GM23248 (cell line): ENCODE measurements around the gene SPATA4. TPM values are rescaled to one million over a fixed set of nuclear protein-coding genes. Genes with fewer than 3 reads are reported as not detected.

Source experiments
- DNase-seq: peaks from one replicate; pipeline ENCODE4 v3.0.0-alpha.2; 2015
- H2AFZ ChIP-seq: fragments of 200-600 bp; sonication (generic); 2 replicates; pipeline ENCODE4 v1.6.1; 2016; ENCODE audit warnings: antibody characterized with exemption
- H3F3A ChIP-seq: fragments of 200-600 bp; sonication (generic); 2 replicates; pipeline ENCODE4 v1.6.1; 2016; ENCODE audit warnings: mild to moderate bottlenecking, antibody characterized with exemption, mixed run types; ENCODE audit not compliant: insufficient read depth
- H3K27ac ChIP-seq: fragments of 200-600 bp; sonication (generic); 2 replicates; pipeline ENCODE4 v1.5.1; 2016; ENCODE audit warnings: mild to moderate bottlenecking
- H3K27me3 ChIP-seq: fragments of 200-600 bp; sonication (generic); replicated peaks from 2 replicates; pipeline ENCODE4 v1.6.1; 2016; ENCODE audit warnings: mild to moderate bottlenecking; ENCODE audit not compliant: insufficient read depth
- H3K36me3 ChIP-seq: fragments of 200-600 bp; sonication (generic); 2 replicates; pipeline ENCODE4 v1.6.1; 2016; ENCODE audit warnings: low read depth, mild to moderate bottlenecking
- H3K4me1 ChIP-seq: fragments of 200-600 bp; sonication (generic); 2 replicates; pipeline ENCODE4 v1.6.1; 2016; ENCODE audit warnings: mild to moderate bottlenecking; ENCODE audit not compliant: insufficient read depth
- H3K4me2 ChIP-seq: fragments of 200-600 bp; sonication (generic); one replicate; pipeline ENCODE4 v1.6.1; 2016; ENCODE audit warnings: mild to moderate bottlenecking; ENCODE audit not compliant: unreplicated experiment
- H3K4me3 ChIP-seq: fragments of 200-600 bp; sonication (generic); 2 replicates; pipeline ENCODE4 v1.5.1; 2016; ENCODE audit warnings: mild to moderate bottlenecking
- H3K79me2 ChIP-seq: fragments of 200-600 bp; sonication (generic); 2 replicates; pipeline ENCODE4 v1.6.1; 2016; ENCODE audit warnings: mild to moderate bottlenecking; ENCODE audit not compliant: insufficient read depth
- H3K9ac ChIP-seq: fragments of 200-600 bp; sonication (generic); 2 replicates; pipeline ENCODE4 v1.6.1; 2016; ENCODE audit warnings: mild to moderate bottlenecking
- H3K9me2 ChIP-seq: fragments of 200-600 bp; sonication (generic); 2 replicates; pipeline ENCODE4 v1.6.1; 2016; ENCODE audit warnings: mixed run types, mild to moderate bottlenecking, moderate library complexity; ENCODE audit not compliant: insufficient read depth
- H3K9me3 ChIP-seq: fragments of 200-600 bp; sonication (generic); one replicate; pipeline ENCODE4 v1.6.1; 2017; ENCODE audit warnings: low read depth
- H4K20me1 ChIP-seq: fragments of 200-600 bp; sonication (generic); 2 replicates; pipeline ENCODE4 v1.6.0; 2016; ENCODE audit not compliant: insufficient read depth
- EZH2 ChIP-seq: fragments of 200-600 bp; sonication (generic); IDR thresholded peaks from 2 replicates; pipeline ENCODE4 v1.6.1; 2018; ENCODE audit warnings: antibody characterized with exemption, mild to moderate bottlenecking; ENCODE audit not compliant: insufficient read depth, poor library complexity, severe bottlenecking
- EZH2phosphoT487 ChIP-seq: fragments of 200-600 bp; sonication (generic); IDR thresholded peaks from 2 replicates; pipeline ENCODE4 v1.6.1; 2018; ENCODE audit warnings: antibody characterized with exemption, moderate library complexity, mild to moderate bottlenecking, low read depth; ENCODE audit not compliant: insufficient read depth
- WGBS, 2 experiments: methylation state at CpG; one replicate each; pipeline ENCODE4 v1.1.6; 2015 to 2017; ENCODE audit warnings: low lambda C conversion rate in 2 of 2, low coverage in 1 of 2; ENCODE audit errors: missing lambda C conversion rate in 2 of 2; 5-methylcytosine and 5-hydroxymethylcytosine counted together
- in situ Hi-C: fragments of 300-500 bp; cut with MboI; formaldehyde crosslinking; loops from 2 replicates; pipeline ENCODE4 v1.15.0; 2020
- polyA plus RNA-seq: library from polyadenylated mRNA; unstranded; fragments of >200 nt; fragmentation: Nextera tagmentation; extraction: Ambion mirVana; gene quantifications from 2 replicates; pipeline ENCODE4 v1.2.1, GENCODE V29; 2016
- total RNA-seq: library from RNA; depleted of rRNA; stranded (reverse); fragments of >200 nt; shearing (Covaris generic); gene quantifications from 2 replicates; pipeline ENCODE4 v1.2.3, GENCODE V29; 2014; rRNA removed

The SPATA4 gene
- not detected in 2 replicates for total RNA-seq
- 0.73 and 0.90 TPM in 2 replicates for polyA plus RNA-seq

DNA sequence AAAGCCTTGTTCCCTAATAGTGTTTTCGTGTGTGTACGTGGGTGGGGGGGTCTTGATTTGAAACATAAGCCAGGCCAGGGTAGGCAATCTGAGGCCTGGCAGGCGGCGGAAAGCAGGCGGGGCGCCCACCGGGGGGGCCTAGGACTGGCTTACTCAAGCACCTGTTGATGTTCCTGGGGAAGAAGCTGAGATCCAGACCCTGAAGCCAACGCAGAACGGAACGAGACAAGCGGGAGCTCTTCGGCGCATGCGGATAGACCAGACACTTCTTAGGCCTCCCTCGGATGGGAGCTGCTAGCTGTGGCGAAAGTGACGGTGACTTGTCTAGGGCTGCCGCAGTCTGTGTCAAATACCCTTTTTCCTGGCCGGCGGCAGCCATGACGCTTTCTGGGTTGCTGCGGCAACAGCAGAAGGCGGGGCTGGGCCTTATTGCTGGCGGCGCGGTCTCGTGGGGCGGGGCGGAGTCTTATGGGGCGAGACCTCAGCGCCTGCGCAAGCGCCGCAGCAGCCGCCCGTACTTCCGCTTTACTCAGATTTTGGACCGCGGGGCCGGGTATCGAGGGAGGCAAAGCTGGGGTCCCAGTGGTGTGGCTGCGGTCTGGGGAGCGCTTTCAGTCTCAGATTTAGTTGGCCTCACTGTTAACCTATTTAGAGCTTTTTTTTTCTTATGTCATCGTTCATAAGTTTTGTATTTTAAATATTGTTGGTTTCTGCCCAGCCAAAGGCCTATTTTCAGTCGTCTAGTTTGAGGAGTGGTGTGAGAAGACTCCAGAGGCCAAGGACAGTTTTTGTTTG lies at the start of gene SPATA4:
Gene SPATA4 (minus strand): TSS at position 402 of the 795 bp plus-strand sequence. CDS start 23 bp downstream, at position 379.
- Histone ChIP-seq H3K9me2 (no peaks in the 10 kb centered on the region), H3K36me3 (no peaks in the 10 kb centered on the region), H3K9ac (peak within 1 kb of the TSS; percentile 87), H3F3A (peaks cover 30% of the 10 kb centered on the region), H3K4me1 (peaks cover 43% of the 10 kb centered on the region), H2AFZ (peak within 1 kb of the TSS; percentile 98), H3K9me3 (no peaks in the 10 kb centered on the region), H3K4me2 (peak within 1 kb of the TSS; percentile 84), H3K4me3 (peak within 1 kb of the TSS; percentile 78), H3K27me3 (no peaks in the 10 kb centered on the region), H4K20me1 (no peaks in the 10 kb centered on the region), H3K27ac (peak within 1 kb of the TSS; percentile 98), H3K79me2 (no peaks in the 10 kb centered on the region)
- in situ Hi-C loops, result no loop called here
- WGBS, 2 experiments, result 1 to 2% methylated on average over 41 to 44 of the region's 45 CpGs
- peak; percentile 98 for DNase-seq
- TF ChIP-seq EZH2phosphoT487, result no peak
- TF ChIP-seq EZH2, result no peak

DNA sequence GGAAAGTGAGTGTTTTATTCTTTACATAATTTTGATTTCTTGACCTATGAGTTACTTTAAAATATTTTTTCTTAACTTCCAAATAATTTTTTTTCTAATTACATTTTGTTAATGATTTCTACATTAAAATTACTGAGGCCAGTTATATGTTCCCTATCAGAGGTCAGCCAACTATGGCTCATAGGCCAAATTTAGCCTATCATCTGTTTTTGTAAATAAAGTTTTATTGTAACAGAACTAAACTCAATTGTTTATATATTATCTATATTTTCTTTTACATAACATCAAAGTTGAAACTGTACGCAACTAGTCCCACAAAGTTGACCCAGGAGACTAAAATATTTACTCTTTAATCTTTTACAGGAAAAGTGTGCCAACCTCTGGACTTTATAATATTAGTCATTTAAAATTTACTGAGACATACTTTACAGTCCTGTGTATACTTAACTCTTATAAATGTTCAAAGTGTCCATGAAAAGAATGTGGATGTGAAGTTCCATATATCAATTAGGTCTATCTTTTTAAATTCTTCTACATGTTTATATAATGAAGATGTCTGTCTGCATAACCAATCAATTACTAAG lies 47.5 kb upstream of the SPATA4 start:
- H2AFZ ChIP-seq, result no peak overlapping the region
- no peaks in the 10 kb centered on the region for H3K36me3 ChIP-seq
- H3K4me2 ChIP-seq, result no peak overlapping the region
- in situ Hi-C loops, result no loop called here
- H3K9ac ChIP-seq, result no peak overlapping the region
- no peaks in the 10 kb centered on the region for H3K9me2 ChIP-seq
- H3K27ac ChIP-seq, result no peak overlapping the region
- no peaks in the 10 kb centered on the region for H3K27me3 ChIP-seq
- H3K4me1 ChIP-seq, result peaks cover 12% of the 10 kb centered on the region
- TF ChIP-seq EZH2, result no peak
- TF ChIP-seq EZH2phosphoT487, result no peak
- no peaks in the 10 kb centered on the region for H3K9me3 ChIP-seq
- H3K4me3 ChIP-seq, result no peak overlapping the region
- peaks cover 10% of the 10 kb centered on the region for H3F3A ChIP-seq
- 93 to 96% methylated on average over 1 of the region's 1 CpG for WGBS, 2 experiments
- H3K79me2 ChIP-seq, result no peaks in the 10 kb centered on the region
- no peak for DNase-seq
- no peaks in the 10 kb centered on the region for H4K20me1 ChIP-seq

DNA sequence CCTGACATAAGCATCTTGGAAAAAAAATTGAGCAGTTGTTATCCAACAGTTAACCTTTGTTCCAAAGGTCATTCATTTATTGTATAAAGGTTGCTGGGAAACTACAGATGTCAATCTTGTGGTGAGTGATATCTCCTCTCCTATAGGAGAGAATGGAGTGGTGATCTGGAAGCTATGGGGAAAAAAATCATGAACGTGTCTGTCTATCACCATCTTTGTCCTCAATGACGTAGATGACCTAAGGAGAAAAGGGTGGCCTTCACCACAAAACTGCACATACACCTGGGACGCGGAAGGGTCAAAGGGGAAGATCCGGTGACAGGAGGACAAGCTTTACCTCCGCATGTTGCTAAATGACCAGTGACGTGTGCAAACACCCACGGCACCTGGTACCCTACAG lies 46.3 kb upstream of the SPATA4 start:
- H2AFZ ChIP-seq, result no peak overlapping the region
- H3K79me2 ChIP-seq, result no peaks in the 10 kb centered on the region
- H3K9ac ChIP-seq, result no peak overlapping the region
- H3K4me2 ChIP-seq, result no peak overlapping the region
- no peaks in the 10 kb centered on the region for H3K9me3 ChIP-seq
- TF ChIP-seq EZH2 (no peak), EZH2phosphoT487 (no peak)
- H3K4me1 ChIP-seq, result peaks cover 18% of the 10 kb centered on the region
- in situ Hi-C loops, result no loop called here
- H3K4me3 ChIP-seq, result no peak overlapping the region
- no peaks in the 10 kb centered on the region for H4K20me1 ChIP-seq
- WGBS, 2 experiments, result 89 to 90% methylated on average over 8 of the region's 8 CpGs
- no peaks in the 10 kb centered on the region for H3K9me2 ChIP-seq
- peaks cover 10% of the 10 kb centered on the region for H3F3A ChIP-seq
- H3K27ac ChIP-seq, result no peak overlapping the region
- no peaks in the 10 kb centered on the region for H3K27me3 ChIP-seq
- DNase-seq, result no peak
- no peaks in the 10 kb centered on the region for H3K36me3 ChIP-seq

DNA sequence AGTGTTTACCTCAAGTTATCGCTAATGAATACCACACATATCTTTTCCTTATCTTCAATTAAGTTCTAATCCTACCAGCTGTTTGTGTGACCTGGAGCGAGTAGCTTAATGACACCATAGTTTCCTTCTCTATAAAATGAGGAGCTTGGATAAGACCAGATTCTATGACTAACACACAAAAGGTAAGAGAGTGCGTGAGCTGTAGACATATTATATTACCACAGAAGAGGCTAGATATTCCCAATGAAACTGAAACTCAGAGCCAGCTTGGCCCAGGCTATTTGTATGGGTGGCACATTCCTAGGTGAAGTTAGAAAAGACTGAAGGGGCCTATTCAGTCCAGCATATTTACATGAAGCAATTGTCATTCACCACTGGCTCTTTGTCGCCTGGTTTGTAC lies 43.4 kb upstream of the SPATA4 start:
- in situ Hi-C loops, result no loop called here

More for the DNA sequence above, 43.4 kb upstream of the SPATA4 start:
- H3K9me2 ChIP-seq, result no peaks in the 10 kb centered on the region
- no peaks in the 10 kb centered on the region for H3K36me3 ChIP-seq
- peaks cover 18% of the 10 kb centered on the region for H3K4me1 ChIP-seq
- H3K27me3 ChIP-seq, result no peaks in the 10 kb centered on the region
- H3K9ac ChIP-seq, result peak overlapping the region; percentile 51; the same call in 1 of the 2 replicates
- TF ChIP-seq EZH2phosphoT487 (no peak), EZH2 (no peak)
- H3K9me3 ChIP-seq, result no peaks in the 10 kb centered on the region
- peaks cover 10% of the 10 kb centered on the region for H3F3A ChIP-seq
- peak overlapping the region; percentile 79 for H2AFZ ChIP-seq
- H3K4me2 ChIP-seq, result peak overlapping the region; percentile 74
- H3K27ac ChIP-seq, result peak overlapping the region; percentile 65
- WGBS, 2 experiments, result 62 to 66% methylated on average over 4 of the region's 4 CpGs
- H4K20me1 ChIP-seq, result no peaks in the 10 kb centered on the region
- peak overlapping the region; percentile 39 for H3K4me3 ChIP-seq
- peak; percentile 42 for DNase-seq
- no peaks in the 10 kb centered on the region for H3K79me2 ChIP-seq
